ENCODE data around the gene POLR2A. TPM values are rescaled to one million over a fixed set of nuclear protein-coding genes. Genes with fewer than 3 reads are reported as not detected.

POLR2A gene
- total RNA-seq, 1 donor from 2014 or later: 91.3 TPM

GRCh38 chr17:7513850-7514419 is 29.8 kb downstream of the POLR2A start:
- peaks cover 0 to 2% (median 0%) of the 10 kb centered on the region in 3 donors for H3K4me1 ChIP-seq (ENCODE audit: control insufficient read depth in 3 of 3, insufficient read depth in 3 of 3, low read length in 3 of 3)
- peaks cover 47 to 51% (median 49%) of the 10 kb centered on the region in 3 donors for H3K36me3 ChIP-seq (ENCODE audit: control insufficient read depth in 3 of 3, insufficient read depth in 3 of 3, low read length in 3 of 3)
- no peaks in the 10 kb centered on the region for H3K27me3 ChIP-seq (ENCODE audit: control insufficient read depth in 3 of 3, insufficient read depth in 3 of 3, low read length in 3 of 3)
- no peaks in the 10 kb centered on the region for H3K9me3 ChIP-seq (ENCODE audit: control insufficient read depth in 3 of 3, low read length in 3 of 3)
- H3K27ac ChIP-seq (ENCODE audit: low read depth, low read length): no peak overlapping the region
- H3K4me3 ChIP-seq (ENCODE audit: low read length in 3 of 3): no peak overlapping the region
- H3K9ac ChIP-seq (ENCODE audit: low read depth in 1 of 3, low read length in 3 of 3): no peak overlapping the region

DNA sequence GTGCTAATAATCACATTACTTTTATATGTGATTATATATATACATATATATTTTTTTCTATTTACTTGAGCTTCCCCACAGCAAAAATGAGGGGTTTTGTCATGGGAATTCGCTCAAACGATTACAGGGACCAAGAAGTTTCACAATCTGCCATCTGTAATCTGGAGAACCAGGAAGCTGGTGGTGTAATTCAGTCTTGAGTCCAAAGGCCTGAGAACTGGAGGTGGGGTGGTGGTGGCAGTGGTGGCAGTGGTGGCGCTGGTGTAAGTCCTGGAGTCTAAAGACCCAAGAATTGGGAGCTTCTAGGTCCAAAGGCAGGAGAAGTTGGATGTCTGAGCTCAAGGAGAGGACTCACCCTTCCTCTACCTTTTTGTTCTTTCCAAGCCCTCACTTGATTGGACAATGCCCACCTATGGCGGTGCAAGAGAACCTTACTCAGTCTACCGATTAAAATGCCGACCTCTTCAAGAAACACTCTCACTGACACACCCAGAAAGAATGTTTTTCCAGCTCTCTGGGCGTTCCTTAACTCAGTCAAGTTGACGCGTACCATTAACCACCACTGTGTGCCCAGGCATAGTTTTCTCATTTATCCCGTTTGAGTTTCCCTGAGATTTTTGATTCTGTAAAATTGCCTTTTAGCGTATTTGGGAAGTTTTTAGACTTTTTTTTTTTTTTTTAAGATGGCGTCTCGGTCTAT is 31.9 kb downstream of the POLR2A start:
- Histone ChIP-seq H3K27ac (ENCODE audit: low read depth, low read length) (no peak overlapping the region), H3K9ac (ENCODE audit: low read depth in 1 of 3, low read length in 3 of 3) (no peak overlapping the region), H3K4me3 (ENCODE audit: low read length in 3 of 3) (no peak overlapping the region), H3K36me3 (ENCODE audit: control insufficient read depth in 3 of 3, insufficient read depth in 3 of 3, low read length in 3 of 3) (peaks cover 31 to 34% (median 32%) of the 10 kb centered on the region in 3 donors), H3K27me3 (ENCODE audit: control insufficient read depth in 3 of 3, insufficient read depth in 3 of 3, low read length in 3 of 3) (no peaks in the 10 kb centered on the region), H3K4me1 (ENCODE audit: control insufficient read depth in 3 of 3, insufficient read depth in 3 of 3, low read length in 3 of 3) (no peaks in the 10 kb centered on the region), H3K9me3 (ENCODE audit: control insufficient read depth in 3 of 3, low read length in 3 of 3) (no peaks in the 10 kb centered on the region)

GRCh38 chr17:7523033-7523432 is 38.9 kb downstream of the POLR2A start:
- no peak overlapping the region for H3K9ac ChIP-seq (ENCODE audit: low read depth in 1 of 3, low read length in 3 of 3)
- H3K4me3 ChIP-seq (ENCODE audit: low read length in 3 of 3): no peak overlapping the region
- H3K27me3 ChIP-seq (ENCODE audit: control insufficient read depth in 3 of 3, insufficient read depth in 3 of 3, low read length in 3 of 3): no peaks in the 10 kb centered on the region
- no peaks in the 10 kb centered on the region for H3K9me3 ChIP-seq (ENCODE audit: control insufficient read depth in 3 of 3, low read length in 3 of 3)
- no peaks in the 10 kb centered on the region for H3K36me3 ChIP-seq (ENCODE audit: control insufficient read depth in 3 of 3, insufficient read depth in 3 of 3, low read length in 3 of 3)
- H3K4me1 ChIP-seq (ENCODE audit: control insufficient read depth in 3 of 3, insufficient read depth in 3 of 3, low read length in 3 of 3): no peaks in the 10 kb centered on the region
- H3K27ac ChIP-seq (ENCODE audit: low read depth, low read length): no peak overlapping the region

- H3K4me1 ChIP-seq (ENCODE audit: control insufficient read depth in 3 of 3, insufficient read depth in 3 of 3, low read length in 3 of 3): no peaks in the 10 kb centered on the region
- H3K36me3 ChIP-seq (ENCODE audit: control insufficient read depth in 3 of 3, insufficient read depth in 3 of 3, low read length in 3 of 3): no peaks in the 10 kb centered on the region
- H3K9ac ChIP-seq (ENCODE audit: low read depth in 1 of 3, low read length in 3 of 3): no peak overlapping the region
- no peaks in the 10 kb centered on the region for H3K27me3 ChIP-seq (ENCODE audit: control insufficient read depth in 3 of 3, insufficient read depth in 3 of 3, low read length in 3 of 3)
- H3K27ac ChIP-seq (ENCODE audit: low read depth, low read length): no peak overlapping the region
- peaks cover 0 to 5% (median 0%) of the 10 kb centered on the region in 3 donors for H3K9me3 ChIP-seq (ENCODE audit: control insufficient read depth in 3 of 3, low read length in 3 of 3)
- H3K4me3 ChIP-seq (ENCODE audit: low read length in 3 of 3): no peak overlapping the region
Measured at GRCh38 chr17:7528842-7529241, 44.7 kb downstream of the POLR2A start.

DNA sequence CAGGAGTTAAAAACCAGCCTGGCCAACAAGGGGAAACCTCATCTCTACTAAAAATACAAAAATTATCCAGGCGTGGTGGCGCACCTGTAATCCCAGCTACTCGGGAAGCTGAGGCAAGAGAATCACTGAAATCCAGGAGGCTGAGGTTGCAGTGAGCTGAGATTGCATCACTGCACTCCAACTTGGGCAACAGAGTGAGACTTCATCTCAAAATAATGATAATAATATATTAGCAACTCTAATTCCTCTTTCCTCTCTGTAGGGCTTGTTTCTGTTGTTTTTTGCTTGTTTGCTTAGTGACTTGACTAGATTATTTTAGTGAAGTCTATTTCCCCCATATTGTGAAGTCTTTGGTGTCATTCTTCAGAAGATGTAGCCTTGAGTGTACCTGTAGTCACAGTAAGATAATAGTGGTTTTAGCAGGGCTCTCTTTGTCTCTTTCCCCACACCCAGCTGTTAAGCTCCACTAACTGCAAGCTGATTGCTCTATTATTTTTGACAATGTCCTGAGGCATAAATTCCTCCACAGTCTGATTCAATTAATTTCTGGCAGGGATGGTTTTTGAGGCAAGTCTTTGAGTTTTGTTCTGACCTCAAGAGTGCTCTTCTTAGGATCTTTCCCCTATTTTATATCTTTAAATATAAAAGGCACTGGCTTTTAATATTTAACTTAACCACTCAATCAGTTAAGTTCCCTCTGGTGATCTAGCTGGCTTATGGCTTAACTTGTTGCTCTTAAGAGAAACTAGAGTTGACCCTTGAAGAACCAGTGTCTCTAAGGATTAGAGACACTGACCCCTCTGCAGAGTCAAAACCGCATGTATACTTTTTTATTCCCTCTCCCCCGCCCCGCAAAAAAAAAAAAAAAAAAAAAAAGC is 46.1 kb downstream of the POLR2A start:
- H3K4me3 ChIP-seq (ENCODE audit: low read length in 3 of 3): no peak overlapping the region
- no peaks in the 10 kb centered on the region for H3K27me3 ChIP-seq (ENCODE audit: control insufficient read depth in 3 of 3, insufficient read depth in 3 of 3, low read length in 3 of 3)
- no peak overlapping the region for H3K9ac ChIP-seq (ENCODE audit: low read depth in 1 of 3, low read length in 3 of 3)

DNA sequence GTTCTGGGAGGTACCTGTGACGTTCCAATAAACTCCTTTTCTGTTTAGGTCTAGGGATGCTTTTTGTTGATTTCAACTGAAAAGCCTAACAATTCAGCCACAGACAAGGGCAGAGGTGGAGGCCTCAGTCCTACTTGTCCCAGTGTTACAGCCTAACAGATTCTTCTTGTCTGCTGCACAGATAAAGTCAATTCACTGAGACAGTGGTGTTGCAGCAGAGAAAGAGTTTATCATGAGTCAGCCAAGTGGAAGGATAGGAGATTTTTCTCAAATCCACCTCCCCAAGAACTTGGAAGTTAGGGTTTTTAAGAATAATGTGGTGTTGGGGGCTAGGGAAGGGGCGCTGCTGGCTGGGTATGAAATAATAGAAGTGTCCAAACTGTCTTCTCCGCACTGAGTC is 53.9 kb downstream of the POLR2A start:
- Histone ChIP-seq H3K4me1 (ENCODE audit: control insufficient read depth in 3 of 3, insufficient read depth in 3 of 3, low read length in 3 of 3) (no peaks in the 10 kb centered on the region), H3K4me3 (ENCODE audit: low read length in 3 of 3) (no peak overlapping the region), H3K9ac (ENCODE audit: low read depth in 1 of 3, low read length in 3 of 3) (no peak overlapping the region), H3K9me3 (ENCODE audit: control insufficient read depth in 3 of 3, low read length in 3 of 3) (peaks cover 0 to 2% (median 0%) of the 10 kb centered on the region in 3 donors), H3K27me3 (ENCODE audit: control insufficient read depth in 3 of 3, insufficient read depth in 3 of 3, low read length in 3 of 3) (peaks cover 0 to 3% (median 0%) of the 10 kb centered on the region in 3 donors), H3K36me3 (ENCODE audit: control insufficient read depth in 3 of 3, insufficient read depth in 3 of 3, low read length in 3 of 3) (no peaks in the 10 kb centered on the region), H3K27ac (ENCODE audit: low read depth, low read length) (no peak overlapping the region)

More for the DNA sequence above, 46.1 kb downstream of the POLR2A start:
- no peaks in the 10 kb centered on the region for H3K4me1 ChIP-seq (ENCODE audit: control insufficient read depth in 3 of 3, insufficient read depth in 3 of 3, low read length in 3 of 3)
- peaks cover 0 to 5% (median 0%) of the 10 kb centered on the region in 3 donors for H3K9me3 ChIP-seq (ENCODE audit: control insufficient read depth in 3 of 3, low read length in 3 of 3)
- no peaks in the 10 kb centered on the region for H3K36me3 ChIP-seq (ENCODE audit: control insufficient read depth in 3 of 3, insufficient read depth in 3 of 3, low read length in 3 of 3)
- no peak overlapping the region for H3K27ac ChIP-seq (ENCODE audit: low read depth, low read length)

DNA sequence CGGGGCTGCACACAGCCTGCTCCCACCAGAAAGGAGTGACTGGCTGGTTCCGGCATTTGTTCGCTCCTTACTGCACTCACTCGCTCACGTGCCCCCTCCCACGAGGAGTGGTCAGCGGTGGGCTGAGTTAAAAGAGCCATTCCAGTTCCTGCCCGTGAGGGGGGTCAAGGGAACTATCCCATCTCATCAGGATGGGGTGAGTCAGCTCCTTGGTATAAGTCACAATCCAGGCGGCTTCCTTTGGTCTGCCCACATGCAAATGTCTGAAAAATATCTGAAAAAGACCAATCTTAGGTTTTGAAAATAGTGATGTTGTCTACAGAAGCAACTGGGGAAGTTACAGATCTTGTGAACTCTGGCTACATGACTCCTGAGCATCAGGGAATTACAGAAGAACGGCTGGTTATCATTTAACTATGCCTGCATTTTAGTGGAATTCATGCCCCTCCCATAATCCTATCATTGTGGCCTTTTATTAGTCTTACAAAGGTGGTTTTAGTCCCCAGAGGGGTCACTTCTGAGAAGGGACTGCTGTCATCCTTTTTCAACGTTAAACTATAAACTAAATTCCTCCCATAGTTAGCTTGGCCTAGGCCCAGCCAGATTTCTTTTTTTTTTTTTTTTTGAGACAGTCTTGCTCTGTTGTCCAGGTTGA is 54.9 kb downstream of the POLR2A start:
- H3K4me3 ChIP-seq (ENCODE audit: low read length in 3 of 3): no peak overlapping the region
- no peaks in the 10 kb centered on the region for H3K4me1 ChIP-seq (ENCODE audit: control insufficient read depth in 3 of 3, insufficient read depth in 3 of 3, low read length in 3 of 3)
- no peaks in the 10 kb centered on the region for H3K36me3 ChIP-seq (ENCODE audit: control insufficient read depth in 3 of 3, insufficient read depth in 3 of 3, low read length in 3 of 3)
- H3K9ac ChIP-seq (ENCODE audit: low read depth in 1 of 3, low read length in 3 of 3): no peak overlapping the region
- H3K9me3 ChIP-seq (ENCODE audit: control insufficient read depth in 3 of 3, low read length in 3 of 3): peaks cover 0 to 2% (median 0%) of the 10 kb centered on the region in 3 donors
- peaks cover 0 to 3% (median 0%) of the 10 kb centered on the region in 3 donors for H3K27me3 ChIP-seq (ENCODE audit: control insufficient read depth in 3 of 3, insufficient read depth in 3 of 3, low read length in 3 of 3)
- no peak overlapping the region for H3K27ac ChIP-seq (ENCODE audit: low read depth, low read length)

GRCh38 chr17:7541074-7541621 is 57.0 kb downstream of the POLR2A start:
- Histone ChIP-seq H3K4me3 (ENCODE audit: low read length in 3 of 3) (no peak overlapping the region), H3K27me3 (ENCODE audit: control insufficient read depth in 3 of 3, insufficient read depth in 3 of 3, low read length in 3 of 3) (peaks cover 0 to 3% (median 0%) of the 10 kb centered on the region in 3 donors), H3K9ac (ENCODE audit: low read depth in 1 of 3, low read length in 3 of 3) (no peak overlapping the region), H3K4me1 (ENCODE audit: control insufficient read depth in 3 of 3, insufficient read depth in 3 of 3, low read length in 3 of 3) (no peaks in the 10 kb centered on the region), H3K9me3 (ENCODE audit: control insufficient read depth in 3 of 3, low read length in 3 of 3) (peaks cover 0 to 2% (median 0%) of the 10 kb centered on the region in 3 donors), H3K27ac (ENCODE audit: low read depth, low read length) (no peak overlapping the region), H3K36me3 (ENCODE audit: control insufficient read depth in 3 of 3, insufficient read depth in 3 of 3, low read length in 3 of 3) (no peaks in the 10 kb centered on the region)

- Histone ChIP-seq H3K4me1 (ENCODE audit: control insufficient read depth in 3 of 3, insufficient read depth in 3 of 3, low read length in 3 of 3) (peaks cover 12 to 17% (median 14%) of the 10 kb centered on the region in 3 donors), H3K27ac (ENCODE audit: low read depth, low read length) (no peak overlapping the region)
Measured at GRCh38 chr17:7544911-7545310, 60.7 kb downstream of the POLR2A start.

More at GRCh38 chr17:7544911-7545310, 60.7 kb downstream of the POLR2A start:
- H3K36me3 ChIP-seq (ENCODE audit: control insufficient read depth in 3 of 3, insufficient read depth in 3 of 3, low read length in 3 of 3): no peaks in the 10 kb centered on the region
- H3K9me3 ChIP-seq (ENCODE audit: control insufficient read depth in 3 of 3, low read length in 3 of 3): no peaks in the 10 kb centered on the region
- no peak overlapping the region for H3K9ac ChIP-seq (ENCODE audit: low read depth in 1 of 3, low read length in 3 of 3)
- no peak overlapping the region for H3K4me3 ChIP-seq (ENCODE audit: low read length in 3 of 3)
- peaks cover 0 to 3% (median 3%) of the 10 kb centered on the region in 3 donors for H3K27me3 ChIP-seq (ENCODE audit: control insufficient read depth in 3 of 3, insufficient read depth in 3 of 3, low read length in 3 of 3)
